Activated CD4-positive, alpha-beta T cell treated with anti-CD3 and anti-CD28 coated beads for 1 hour (primary cell): Measurements from ENCODE around the gene THOP1.

Experiments used
- DNase-seq: peaks from one replicate; pipeline ENCODE4 v3.0.0-alpha.2; 2020

THOP1 gene

DNA sequence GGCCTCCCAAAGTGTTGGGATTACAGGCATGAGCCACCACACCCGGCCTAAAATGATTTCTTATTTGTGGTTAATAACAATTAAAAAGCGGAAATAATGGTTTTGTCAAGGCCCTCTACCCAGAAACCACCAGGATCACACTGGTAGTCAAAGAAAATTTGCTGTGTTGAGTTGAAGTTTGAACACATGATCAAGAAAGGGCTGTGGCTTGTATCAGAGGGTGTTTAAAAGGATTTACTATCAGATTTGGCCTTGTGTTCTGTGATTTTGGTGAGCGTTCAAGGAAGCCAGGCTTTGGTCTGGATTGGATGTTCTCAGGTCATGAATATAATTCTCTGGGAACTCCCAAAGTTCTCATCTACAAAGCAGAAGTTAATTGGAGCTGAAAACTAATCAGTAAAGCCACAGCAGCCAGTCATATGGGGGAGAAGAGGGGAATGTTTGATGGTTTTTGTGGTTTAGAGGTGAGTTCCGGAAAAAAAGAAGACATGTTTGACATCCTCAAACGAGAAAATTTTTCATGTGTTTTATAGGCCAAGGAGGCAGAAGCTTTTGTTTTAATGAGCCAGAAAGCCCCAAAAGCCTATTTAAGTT lies 71.3 kb downstream of the THOP1 start:
- no peak for DNase-seq

- DNase-seq = no peak
Observed at GRCh38 chr19:2858864-2859263, 73.6 kb downstream of the THOP1 start.

GRCh38 chr19:2863816-2864215 lies 78.5 kb downstream of the THOP1 start:
- no peak for DNase-seq
